Testis (tissue), 2 donors: ENCODE measurements around the gene IGF1R.

ENCODE experiments used
- CTCF ChIP-seq, 3 experiments: fragments of 450-650 bp in 2 of 3; fragments of 200-600 bp in 1 of 3; sonication (generic) in 1 of 3; IDR thresholded peaks; one replicate each; pipeline ENCODE4 v1.5.1; 2016 to 2019; ENCODE audit warnings: antibody characterized with exemption in 3 of 3, mild to moderate bottlenecking in 2 of 3, moderate library complexity in 1 of 3
- POLR2A ChIP-seq: fragments of 450-650 bp; IDR thresholded peaks from one replicate; pipeline ENCODE4 v1.6.1; 2017; ENCODE audit warnings: antibody characterized with exemption, mild to moderate bottlenecking, moderate library complexity

GRCh38 chr15:98996169-98996568 lies 347.8 kb downstream of the IGF1R start:
- TF ChIP-seq POLR2A (no peak), CTCF (IDR thresholded peaks at IDR 0.05) (no peak)
